HepG2 (cell line): ENCODE results near the gene CDK9. TPM values are rescaled to one million over a fixed set of nuclear protein-coding genes. Genes with fewer than 3 reads are reported as not detected.

Experiments used
- FOXJ3 ChIP-seq: sonication (generic); formaldehyde crosslinking; IDR thresholded peaks from 2 replicates; pipeline ENCODE4 v1.4.0; 2020; ENCODE audit warnings: missing genetic modification reagents, mild to moderate bottlenecking, borderline replicate concordance
- IRF2 ChIP-seq: IDR thresholded peaks from 2 replicates; pipeline ENCODE4 v1.6.1; 2018; ENCODE audit warnings: missing genetic modification reagents, missing compliant biosample characterization
- MYC ChIP-seq: sonication (generic); formaldehyde crosslinking; IDR thresholded peaks from 2 replicates; pipeline ENCODE4 v1.9.0; 2021; ENCODE audit warnings: missing genetic modification reagents, borderline replicate concordance
- ZC3H4 ChIP-seq: sonication (generic); formaldehyde crosslinking; IDR thresholded peaks from 2 replicates; pipeline ENCODE4 v1.4.0; 2020; ENCODE audit warnings: missing genetic modification reagents, borderline replicate concordance
- ZNF264 ChIP-seq: sonication (generic); formaldehyde crosslinking; IDR thresholded peaks from 2 replicates; pipeline ENCODE4 v1.4.0; 2020; ENCODE audit warnings: missing genetic modification reagents
- ZNF510 ChIP-seq: sonication (generic); formaldehyde crosslinking; IDR thresholded peaks from 2 replicates; pipeline ENCODE4 v1.4.0; 2020; ENCODE audit warnings: low read depth, mild to moderate bottlenecking, missing genetic modification reagents
- ZNF615 ChIP-seq: sonication (generic); formaldehyde crosslinking; IDR thresholded peaks from 2 replicates; pipeline ENCODE4 v1.5.0; 2020; ENCODE audit warnings: mild to moderate bottlenecking, missing genetic modification reagents, borderline replicate concordance
- ZNF720 ChIP-seq: sonication (generic); formaldehyde crosslinking; IDR thresholded peaks from 2 replicates; pipeline ENCODE4 v1.4.0; 2020; ENCODE audit warnings: missing genetic modification reagents
- polyA plus RNA-seq, 8 experiments: library from polyadenylated mRNA; depleted of rRNA in 3 of 8; stranded (reverse) in 7 of 8; unstranded in 1 of 8; fragments of >200 nt; fragmentation: Illumina TruSeq in 4 of 8; extraction: Trizol in 4 of 8; gene quantifications; 2 replicates each; pipeline versions ENCODE4 v1.2.1 to v1.2.3, GENCODE V29; 2011 to 2016; ENCODE audit warnings: low read depth in 4 of 8, missing spikeins in 1 of 8, mixed read lengths in 1 of 8; ENCODE audit not compliant: insufficient read depth in 1 of 8
- total RNA-seq, 5 experiments: library from RNA; depleted of rRNA; stranded (reverse); fragments of >200 nt; fragmentation: Illumina TruSeq; extraction: Trizol; gene quantifications; 2 replicates each; pipeline ENCODE4 v1.2.3, GENCODE V29; 2016; ENCODE audit warnings: low read depth in 1 of 5
- TF ChIP-seq, protein P1 (sequence below): fragments of 450-650 bp; IDR thresholded peaks from 2 replicates; pipeline ENCODE4 v1.6.1; 2017
- TF ChIP-seq, protein P2 (sequence below): sonication (generic); formaldehyde crosslinking; IDR thresholded peaks from 2 replicates; pipeline ENCODE4 v1.5.1; 2020; ENCODE audit warnings: mild to moderate bottlenecking, missing genetic modification reagents, borderline replicate concordance
- TF ChIP-seq, protein P3 (sequence below): sonication (generic); formaldehyde crosslinking; IDR thresholded peaks from 2 replicates; pipeline ENCODE4 v1.5.0; 2020; ENCODE audit warnings: missing genetic modification reagents, mild to moderate bottlenecking, borderline replicate concordance
- TF ChIP-seq, protein P4 (sequence below): sonication (generic); formaldehyde crosslinking; IDR thresholded peaks from 2 replicates; pipeline ENCODE4 v1.4.0; 2020; ENCODE audit warnings: mild to moderate bottlenecking, missing genetic modification reagents, borderline replicate concordance

The CDK9 gene
- total and polyA plus RNA-seq, 2 of the 13 experiments (the other 11 are each of a cell fraction or from before 2014, with no cell fraction given) = 16.8 to 21.5 TPM

DNA sequence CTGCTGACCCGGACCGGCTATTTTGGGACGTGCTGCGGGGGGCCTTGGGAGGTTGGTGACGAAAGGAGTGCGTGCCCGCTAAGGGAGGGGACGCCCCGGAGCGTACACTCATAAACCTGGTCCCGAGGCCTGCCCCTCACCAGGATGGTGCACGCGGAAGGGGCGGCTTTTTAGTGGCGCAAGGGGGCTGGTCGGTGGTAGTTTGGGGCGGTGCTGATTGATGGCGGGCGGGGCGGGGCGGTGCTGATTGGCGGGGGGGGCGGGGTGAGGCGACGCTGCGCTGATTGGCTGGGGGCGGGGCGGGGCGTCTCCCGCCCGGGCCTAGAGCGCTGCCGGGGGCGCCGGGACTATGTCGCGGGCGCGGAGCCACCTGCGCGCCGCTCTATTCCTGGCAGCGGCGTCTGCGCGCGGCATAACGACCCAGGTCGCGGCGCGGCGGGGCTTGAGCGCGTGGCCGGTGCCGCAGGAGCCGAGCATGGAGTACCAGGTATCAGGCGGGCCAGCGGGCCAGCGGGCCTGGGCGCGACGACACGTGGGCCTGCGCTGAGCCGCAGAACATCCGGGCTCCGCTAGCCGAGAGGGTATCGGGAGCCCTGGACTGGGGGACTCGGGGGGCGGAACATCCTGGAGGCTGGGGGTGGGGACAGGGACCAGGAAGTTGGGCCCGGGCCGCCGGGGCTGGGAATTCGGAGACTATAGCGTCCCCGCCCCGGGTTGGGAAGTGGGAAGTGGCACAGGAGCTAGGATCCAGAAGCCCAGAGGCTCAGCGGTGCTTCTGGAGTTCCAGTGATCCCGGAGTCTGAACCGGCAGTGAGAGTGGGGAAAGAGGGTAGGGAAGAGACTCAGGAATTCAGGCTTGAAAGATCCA, 17.0 kb downstream of the CDK9 start, which contains the start of gene FPGS (continued):
- TF ChIP-seq, protein P1, sequence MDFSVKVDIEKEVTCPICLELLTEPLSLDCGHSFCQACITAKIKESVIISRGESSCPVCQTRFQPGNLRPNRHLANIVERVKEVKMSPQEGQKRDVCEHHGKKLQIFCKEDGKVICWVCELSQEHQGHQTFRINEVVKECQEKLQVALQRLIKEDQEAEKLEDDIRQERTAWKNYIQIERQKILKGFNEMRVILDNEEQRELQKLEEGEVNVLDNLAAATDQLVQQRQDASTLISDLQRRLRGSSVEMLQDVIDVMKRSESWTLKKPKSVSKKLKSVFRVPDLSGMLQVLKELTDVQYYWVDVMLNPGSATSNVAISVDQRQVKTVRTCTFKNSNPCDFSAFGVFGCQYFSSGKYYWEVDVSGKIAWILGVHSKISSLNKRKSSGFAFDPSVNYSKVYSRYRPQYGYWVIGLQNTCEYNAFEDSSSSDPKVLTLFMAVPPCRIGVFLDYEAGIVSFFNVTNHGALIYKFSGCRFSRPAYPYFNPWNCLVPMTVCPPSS = no peak
- TF ChIP-seq ZNF720 (CRISPR knock-in tag) (no peak), ZNF510 (no peak), ZC3H4 (CRISPR knock-in tag) (no peak), ZNF615 (CRISPR knock-in tag) (no peak), IRF2 (CRISPR knock-in tag) (no peak; the same call in 1 of the 2 replicates), ZNF264 (CRISPR knock-in tag) (no peak), MYC (CRISPR knock-in tag) (peak; percentile 98), FOXJ3 (CRISPR knock-in tag) (no peak)
- TF ChIP-seq, protein P2, sequence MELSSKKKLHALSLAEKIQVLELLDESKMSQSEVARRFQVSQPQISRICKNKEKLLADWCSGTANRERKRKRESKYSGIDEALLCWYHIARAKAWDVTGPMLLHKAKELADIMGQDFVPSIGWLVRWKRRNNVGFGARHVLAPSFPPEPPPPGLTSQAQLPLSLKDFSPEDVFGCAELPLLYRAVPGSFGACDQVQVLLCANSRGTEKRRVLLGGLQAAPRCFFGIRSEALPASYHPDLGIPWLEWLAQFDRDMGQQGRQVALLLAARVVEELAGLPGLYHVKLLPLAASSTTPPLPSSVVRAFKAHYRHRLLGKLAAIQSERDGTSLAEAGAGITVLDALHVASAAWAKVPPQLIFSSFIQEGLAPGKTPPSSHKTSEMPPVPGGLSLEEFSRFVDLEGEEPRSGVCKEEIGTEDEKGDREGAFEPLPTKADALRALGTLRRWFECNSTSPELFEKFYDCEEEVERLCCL (CRISPR knock-in tag) = no peak
- TF ChIP-seq, protein P3, sequence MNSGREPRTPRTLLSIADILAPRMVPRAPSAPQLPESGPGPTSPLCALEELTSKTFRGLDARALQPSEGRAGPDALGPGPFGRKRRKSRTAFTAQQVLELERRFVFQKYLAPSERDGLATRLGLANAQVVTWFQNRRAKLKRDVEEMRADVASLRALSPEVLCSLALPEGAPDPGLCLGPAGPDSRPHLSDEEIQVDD = no peak; the same call in 1 of the 2 replicates
- TF ChIP-seq, protein P4, sequence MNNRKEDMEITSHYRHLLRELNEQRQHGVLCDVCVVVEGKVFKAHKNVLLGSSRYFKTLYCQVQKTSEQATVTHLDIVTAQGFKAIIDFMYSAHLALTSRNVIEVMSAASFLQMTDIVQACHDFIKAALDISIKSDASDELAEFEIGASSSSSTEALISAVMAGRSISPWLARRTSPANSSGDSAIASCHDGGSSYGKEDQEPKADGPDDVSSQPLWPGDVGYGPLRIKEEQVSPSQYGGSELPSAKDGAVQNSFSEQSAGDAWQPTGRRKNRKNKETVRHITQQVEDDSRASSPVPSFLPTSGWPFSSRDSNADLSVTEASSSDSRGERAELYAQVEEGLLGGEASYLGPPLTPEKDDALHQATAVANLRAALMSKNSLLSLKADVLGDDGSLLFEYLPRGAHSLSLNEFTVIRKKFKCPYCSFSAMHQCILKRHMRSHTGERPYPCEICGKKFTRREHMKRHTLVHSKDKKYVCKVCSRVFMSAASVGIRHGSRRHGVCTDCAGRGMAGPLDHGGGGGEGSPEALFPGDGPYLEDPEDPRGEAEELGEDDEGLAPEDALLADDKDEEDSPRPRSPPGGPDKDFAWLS (CRISPR knock-in tag) = no peak
